OCI-LY3 (cell line): Measurements from ENCODE around the gene VPS26A.

ENCODE experiments used
- CTCF ChIP-seq: fragments of 200-600, 300-600 bp; sonication (generic); IDR thresholded peaks from 2 replicates; pipeline ENCODE4 v1.5.1; 2014; ENCODE audit warnings: antibody characterized with exemption, low read length, low read depth
- EZH2phosphoT487 ChIP-seq: fragments of 200-600 bp; shearing (Covaris generic); IDR thresholded peaks from 2 replicates; pipeline ENCODE4 v1.6.1; 2018; ENCODE audit warnings: antibody characterized with exemption, mixed run types, low read depth

- no peak for TF ChIP-seq CTCF
- TF ChIP-seq EZH2phosphoT487: no peak
Observed at GRCh38 chr10:69182005-69182404, 58.0 kb downstream of the VPS26A start.
